HTR-8/SVneo (cell line): Measurements from ENCODE around the gene CCNK.

Experiments used
- DNase-seq: peaks from one replicate; pipeline ENCODE4 v3.0.0; 2011; ENCODE audit warnings: low spot score, mixed read lengths; ENCODE audit not compliant: insufficient read length
- FAIRE-seq: peaks from 2 replicates; lab custom pipeline; 2011; peaks lifted over from hg19 to GRCh38; lab: Jason Lieb, UNC

The CCNK gene

GRCh38 chr14:99518441-99519346 is 37.5 kb downstream of the CCNK start:
- FAIRE-seq, result peak; percentile 89

GRCh38 chr14:99519347-99519881 is 38.2 kb downstream of the CCNK start:
- FAIRE-seq, result no peak
- no peak for DNase-seq

More at GRCh38 chr14:99518441-99519346, 37.5 kb downstream of the CCNK start:
- peak; percentile 84 for DNase-seq

GRCh38 chr14:99519931-99520421 is 38.8 kb downstream of the CCNK start:
- DNase-seq (no peak), FAIRE-seq (no peak)

GRCh38 chr14:99520571-99521081 is 39.4 kb downstream of the CCNK start:
- DNase-seq, result no peak
- no peak for FAIRE-seq

GRCh38 chr14:99521176-99522024 is 40.2 kb downstream of the CCNK start:
- FAIRE-seq, result no peak
- DNase-seq, result no peak

- FAIRE-seq (no peak), DNase-seq (no peak)
Observed at GRCh38 chr14:99522025-99522401, 40.8 kb downstream of the CCNK start.

GRCh38 chr14:99522457-99522891 is 41.3 kb downstream of the CCNK start:
- peak; percentile 97 for FAIRE-seq
- DNase-seq, result peak; percentile 72

GRCh38 chr14:99522934-99523703 is 41.9 kb downstream of the CCNK start:
- no peak for DNase-seq
- no peak for FAIRE-seq

GRCh38 chr14:99523704-99524055 is 42.5 kb downstream of the CCNK start:
- no peak for DNase-seq
- FAIRE-seq, result no peak

GRCh38 chr14:99524091-99524661 is 43.0 kb downstream of the CCNK start:
- FAIRE-seq (peak; percentile 33), DNase-seq (no peak)

GRCh38 chr14:99524804-99525698 is 43.8 kb downstream of the CCNK start:
- DNase-seq (no peak), FAIRE-seq (no peak)

GRCh38 chr14:99525699-99526080 is 44.5 kb downstream of the CCNK start:
- DNase-seq (no peak), FAIRE-seq (no peak)

GRCh38 chr14:99527026-99527425 is 45.8 kb downstream of the CCNK start:
- no peak for DNase-seq
- FAIRE-seq, result peak; percentile 38

- no peak for FAIRE-seq
- DNase-seq, result no peak
Observed at GRCh38 chr14:99527427-99528076, 46.3 kb downstream of the CCNK start.

GRCh38 chr14:99529899-99530298 is 48.7 kb downstream of the CCNK start:
- no peak for FAIRE-seq

GRCh38 chr14:99530407-99531155 is 49.4 kb downstream of the CCNK start:
- DNase-seq (no peak), FAIRE-seq (no peak)

More at GRCh38 chr14:99529899-99530298, 48.7 kb downstream of the CCNK start:
- no peak for DNase-seq
